Measurements from ENCODE around the gene SEMA4D.

SEMA4D gene

DNA sequence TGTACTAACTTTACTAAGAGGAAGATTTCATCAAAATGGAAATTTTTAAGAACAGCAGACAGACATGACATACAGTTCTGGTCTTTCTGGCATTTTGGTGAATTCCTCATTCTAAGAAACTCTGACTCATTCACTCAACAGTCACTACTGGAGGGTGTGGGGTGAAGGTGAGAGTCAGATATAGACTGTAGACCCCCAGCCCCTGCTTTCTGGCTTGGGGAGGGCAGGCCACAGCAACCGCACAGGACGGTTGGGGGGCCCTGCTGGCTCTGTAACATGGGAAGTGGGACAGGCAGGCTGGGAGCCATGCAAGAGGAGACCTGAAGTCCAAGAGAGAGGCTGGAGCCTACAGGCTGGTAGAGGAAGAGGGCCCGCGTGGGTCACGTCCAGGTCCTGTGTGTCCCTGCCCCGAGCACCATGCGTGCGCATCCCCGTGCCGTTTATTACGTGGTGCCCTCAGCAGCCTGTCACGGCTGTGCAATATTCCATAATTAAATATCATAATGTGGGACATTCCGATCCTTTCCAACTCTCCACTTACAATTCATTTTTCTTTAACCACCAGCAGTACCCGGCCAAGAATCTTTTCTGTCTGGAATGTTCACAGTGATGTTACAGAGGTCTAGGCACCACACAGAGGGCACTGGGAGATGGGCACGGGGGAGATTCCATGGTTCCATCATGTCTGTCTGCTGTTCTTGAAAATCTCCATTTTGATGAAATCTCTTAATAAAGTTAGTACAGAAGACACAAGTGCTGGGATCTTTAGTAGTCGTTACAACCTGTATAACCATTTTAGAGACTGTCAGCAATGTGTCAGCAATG is 75.5 kb downstream of the SEMA4D start:
- no peak overlapping the region for H3K4me3 ChIP-seq (ENCODE audit: low read depth, low read length)
- DNase-seq (ENCODE audit: low read depth), result no peak

DNA sequence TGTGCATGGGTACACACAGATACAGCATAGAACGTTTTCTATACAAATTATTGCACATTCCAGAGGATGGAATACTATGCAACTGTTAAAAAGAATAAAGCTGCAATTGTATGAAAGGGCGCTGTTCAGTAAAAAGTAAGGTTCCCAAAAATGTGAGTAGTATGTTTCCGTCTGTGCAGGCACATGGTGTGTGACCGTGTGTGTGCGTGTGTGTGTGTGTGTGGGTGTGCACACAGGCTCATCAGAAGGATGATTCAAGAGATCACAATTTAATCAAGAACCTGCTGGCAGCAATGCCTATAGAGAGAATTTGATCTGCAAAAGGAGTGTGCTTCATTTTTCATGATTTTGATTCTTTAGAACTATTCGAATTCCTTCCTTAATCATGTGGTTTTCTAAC is 76.3 kb downstream of the SEMA4D start:
- no peak overlapping the region for H3K4me3 ChIP-seq (ENCODE audit: low read depth, low read length)
- no peak for DNase-seq (ENCODE audit: low read depth)

DNA sequence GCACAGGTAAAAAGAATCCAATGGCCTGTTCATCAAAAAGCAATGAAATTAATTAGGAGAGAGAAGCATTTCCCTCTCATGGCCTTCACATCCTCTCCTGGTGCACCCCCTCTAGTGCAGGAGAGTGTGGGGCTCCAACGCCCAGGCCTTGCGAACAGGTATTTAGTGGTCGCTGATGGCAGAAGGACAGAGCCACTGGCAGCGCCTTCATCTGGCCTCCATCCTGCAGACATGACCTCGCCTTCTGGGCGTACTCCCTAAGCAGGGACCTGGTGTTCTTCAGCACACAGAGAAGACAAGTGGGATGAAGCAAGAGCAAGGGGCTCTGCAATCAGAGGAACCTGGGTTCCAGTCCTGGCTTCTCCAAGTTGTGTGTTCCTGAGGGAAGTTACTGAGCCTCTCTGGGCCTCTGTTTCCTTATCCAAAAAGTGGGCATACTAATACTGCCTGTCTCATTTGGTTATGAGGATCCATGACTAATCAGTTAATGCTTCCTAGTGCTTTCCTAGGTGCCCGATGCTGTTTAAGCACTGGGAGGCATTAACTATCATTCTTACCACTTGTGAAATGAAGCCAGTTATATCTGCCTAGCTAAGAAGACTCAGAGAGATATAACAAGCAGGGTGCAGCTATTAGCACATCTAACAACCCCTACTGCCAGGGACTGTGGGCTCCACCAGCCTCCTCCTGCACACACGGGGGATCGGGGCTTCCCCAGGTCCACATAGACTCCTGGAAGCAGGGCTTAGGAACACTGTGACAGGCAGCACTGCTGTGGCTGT is 77.3 kb downstream of the SEMA4D start:
- H3K4me3 ChIP-seq (ENCODE audit: low read depth, low read length), result no peak overlapping the region
- no peak for DNase-seq (ENCODE audit: low read depth)

GRCh38 chr9:89419978-89420394 is 77.9 kb downstream of the SEMA4D start:
- H3K4me3 ChIP-seq (ENCODE audit: low read depth, low read length), result no peak overlapping the region
- DNase-seq (ENCODE audit: low read depth), result no peak

GRCh38 chr9:89418882-89419640 is 78.9 kb downstream of the SEMA4D start:
- DNase-seq (ENCODE audit: low read depth), result no peak
- H3K4me3 ChIP-seq (ENCODE audit: low read depth, low read length), result no peak overlapping the region

- no peak for DNase-seq (ENCODE audit: low read depth)
- H3K4me3 ChIP-seq (ENCODE audit: low read depth, low read length), result no peak overlapping the region
Measured at GRCh38 chr9:89418474-89418845, 79.5 kb downstream of the SEMA4D start.

GRCh38 chr9:89417832-89418473 is 80.0 kb downstream of the SEMA4D start:
- no peak overlapping the region for H3K4me3 ChIP-seq (ENCODE audit: low read depth, low read length)
- no peak for DNase-seq (ENCODE audit: low read depth)

GRCh38 chr9:89414670-89415324 is 83.1 kb downstream of the SEMA4D start:
- DNase-seq (ENCODE audit: low read depth), result no peak
- no peak overlapping the region for H3K4me3 ChIP-seq (ENCODE audit: low read depth, low read length)

GRCh38 chr9:89413963-89414638 is 83.8 kb downstream of the SEMA4D start:
- no peak for DNase-seq (ENCODE audit: low read depth)
- no peak overlapping the region for H3K4me3 ChIP-seq (ENCODE audit: low read depth, low read length)

DNA sequence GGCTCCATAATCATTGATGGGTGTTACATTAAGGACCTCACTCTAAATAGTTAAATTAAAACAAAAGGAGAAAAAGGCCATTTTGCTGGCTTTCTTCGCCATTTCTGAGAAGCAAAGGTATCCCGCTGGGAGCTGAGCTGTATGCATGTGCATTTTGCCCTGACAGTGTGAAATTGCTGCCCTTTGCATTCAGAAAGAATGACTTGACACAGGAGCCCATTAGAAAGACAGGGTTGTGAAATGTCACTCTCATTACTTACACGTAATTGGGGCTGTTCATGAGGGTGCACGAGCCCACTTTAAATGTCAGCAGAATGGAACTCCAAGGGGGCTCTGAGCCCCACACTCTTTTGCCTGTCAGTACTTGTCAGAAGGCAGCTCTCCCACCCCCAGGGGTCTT is 85.0 kb downstream of the SEMA4D start:
- DNase-seq (ENCODE audit: low read depth), result no peak
- H3K4me3 ChIP-seq (ENCODE audit: low read depth, low read length), result no peak overlapping the region

- DNase-seq (ENCODE audit: low read depth), result no peak
- no peak overlapping the region for H3K4me3 ChIP-seq (ENCODE audit: low read depth, low read length)
Measured at GRCh38 chr9:89412541-89412940, 85.4 kb downstream of the SEMA4D start.

DNA sequence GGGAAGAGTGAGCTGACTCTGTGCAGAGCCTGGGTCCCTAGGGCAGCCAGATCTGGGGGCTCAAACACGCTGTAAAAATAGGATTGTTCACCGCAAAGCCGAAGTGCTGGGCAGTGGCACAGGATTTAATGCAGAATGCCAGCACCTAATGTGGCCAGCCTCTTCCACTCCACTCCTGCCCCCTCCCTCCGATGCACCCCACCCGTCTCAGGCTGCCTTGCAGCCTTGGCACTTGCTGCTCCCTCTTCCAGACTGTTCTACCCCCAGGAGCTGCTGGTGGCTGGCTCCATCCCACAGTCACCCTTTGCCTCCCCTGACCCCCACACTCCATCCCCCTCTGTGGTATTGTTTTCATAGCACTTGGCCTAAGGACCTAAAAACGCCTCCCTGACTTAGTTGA is 86.2 kb downstream of the SEMA4D start:
- DNase-seq (ENCODE audit: low read depth), result no peak
- no peak overlapping the region for H3K4me3 ChIP-seq (ENCODE audit: low read depth, low read length)

GRCh38 chr9:89410641-89411350 is 87.1 kb downstream of the SEMA4D start:
- no peak for DNase-seq (ENCODE audit: low read depth)

GRCh38 chr9:89410022-89410421 is 87.9 kb downstream of the SEMA4D start:
- no peak overlapping the region for H3K4me3 ChIP-seq (ENCODE audit: low read depth, low read length)
- no peak for DNase-seq (ENCODE audit: low read depth)

More at GRCh38 chr9:89410641-89411350, 87.1 kb downstream of the SEMA4D start:
- no peak overlapping the region for H3K4me3 ChIP-seq (ENCODE audit: low read depth, low read length)

- no peak overlapping the region for H3K4me3 ChIP-seq (ENCODE audit: low read depth, low read length)
Measured at GRCh38 chr9:89409466-89409865, 88.4 kb downstream of the SEMA4D start.

DNA sequence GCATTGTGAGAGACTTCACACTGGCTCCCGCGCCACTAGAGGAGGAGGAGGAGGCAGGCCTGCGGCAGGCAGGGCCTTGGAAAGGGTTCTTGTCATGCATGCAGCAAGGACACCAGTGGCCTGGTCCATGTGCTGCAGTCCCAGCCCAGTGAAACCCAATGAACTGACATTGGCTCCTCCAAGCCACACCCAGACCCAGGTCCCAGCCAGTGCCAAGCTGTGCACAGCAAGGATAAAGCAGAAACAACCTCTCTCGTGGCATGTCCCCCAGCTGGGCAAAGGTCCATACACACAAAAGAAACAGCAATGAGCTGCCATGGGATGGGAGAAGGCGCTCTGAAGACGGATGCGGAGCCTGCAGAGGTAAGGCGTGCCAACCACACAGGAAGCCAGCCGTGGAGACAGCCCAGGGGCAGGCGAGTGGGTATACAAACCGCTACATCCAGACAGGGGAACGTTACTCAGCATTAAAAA is 89.2 kb downstream of the SEMA4D start:
- H3K4me3 ChIP-seq (ENCODE audit: low read depth, low read length), result no peak overlapping the region
- no peak for DNase-seq (ENCODE audit: low read depth)

More at GRCh38 chr9:89409466-89409865, 88.4 kb downstream of the SEMA4D start:
- no peak for DNase-seq (ENCODE audit: low read depth)

GRCh38 chr9:89407070-89407469 is 90.8 kb downstream of the SEMA4D start:
- no peak overlapping the region for H3K4me3 ChIP-seq (ENCODE audit: low read depth, low read length)
- no peak for DNase-seq (ENCODE audit: low read depth)

DNA sequence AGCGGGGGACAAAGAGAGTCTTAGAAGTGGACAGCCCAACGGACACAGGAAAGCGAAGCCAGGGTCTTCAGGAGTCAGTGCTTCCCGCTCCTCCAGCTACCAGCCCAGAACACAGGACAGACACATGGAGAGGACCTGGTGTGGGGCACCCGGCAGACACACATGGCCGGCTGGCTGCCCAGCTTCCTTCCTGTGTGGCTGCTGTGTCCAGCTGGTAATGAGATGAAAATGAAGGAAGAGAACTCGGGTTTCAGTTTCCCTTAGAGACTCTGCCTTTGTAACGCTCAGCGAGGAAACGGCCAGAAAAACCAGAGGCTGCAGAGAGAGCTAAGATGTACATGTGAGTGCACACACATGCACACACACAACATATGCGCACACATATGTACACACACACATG is 92.1 kb downstream of the SEMA4D start:
- no peak for DNase-seq (ENCODE audit: low read depth)
- H3K4me3 ChIP-seq (ENCODE audit: low read depth, low read length), result no peak overlapping the region

Data from skeletal muscle cell (primary cell).